Ovary (tissue), 3 donors: Measurements from ENCODE around the gene NPFF.

Source experiments
- EP300 ChIP-seq: sonication (generic); formaldehyde crosslinking; IDR thresholded peaks from one replicate; pipeline ENCODE4 v1.6.1; 2017; ENCODE audit warnings: antibody characterized with exemption
- POLR2A ChIP-seq: fragments of 450-650 bp; IDR thresholded peaks from one replicate; pipeline ENCODE4 v1.6.1; 2017; ENCODE audit warnings: antibody characterized with exemption, mild to moderate bottlenecking, moderate library complexity
- TF ChIP-seq, protein P1 (sequence below), 3 donors: fragments of 450-650 bp in 2 of 3; fragments of 200-600 bp in 1 of 3; IDR thresholded peaks; one replicate each; pipeline versions ENCODE4 v1.5.1 to v1.8.0; 2016 to 2022; ENCODE audit warnings: antibody characterized with exemption in 3 of 3, mild to moderate bottlenecking in 1 of 3
- donor health status: DM: no; HTN: no; CAD: no.

GRCh38 chr12:53506881-53507602 is at the start of gene NPFF:
- TF ChIP-seq EP300, result no peak
- TF ChIP-seq, protein P1, sequence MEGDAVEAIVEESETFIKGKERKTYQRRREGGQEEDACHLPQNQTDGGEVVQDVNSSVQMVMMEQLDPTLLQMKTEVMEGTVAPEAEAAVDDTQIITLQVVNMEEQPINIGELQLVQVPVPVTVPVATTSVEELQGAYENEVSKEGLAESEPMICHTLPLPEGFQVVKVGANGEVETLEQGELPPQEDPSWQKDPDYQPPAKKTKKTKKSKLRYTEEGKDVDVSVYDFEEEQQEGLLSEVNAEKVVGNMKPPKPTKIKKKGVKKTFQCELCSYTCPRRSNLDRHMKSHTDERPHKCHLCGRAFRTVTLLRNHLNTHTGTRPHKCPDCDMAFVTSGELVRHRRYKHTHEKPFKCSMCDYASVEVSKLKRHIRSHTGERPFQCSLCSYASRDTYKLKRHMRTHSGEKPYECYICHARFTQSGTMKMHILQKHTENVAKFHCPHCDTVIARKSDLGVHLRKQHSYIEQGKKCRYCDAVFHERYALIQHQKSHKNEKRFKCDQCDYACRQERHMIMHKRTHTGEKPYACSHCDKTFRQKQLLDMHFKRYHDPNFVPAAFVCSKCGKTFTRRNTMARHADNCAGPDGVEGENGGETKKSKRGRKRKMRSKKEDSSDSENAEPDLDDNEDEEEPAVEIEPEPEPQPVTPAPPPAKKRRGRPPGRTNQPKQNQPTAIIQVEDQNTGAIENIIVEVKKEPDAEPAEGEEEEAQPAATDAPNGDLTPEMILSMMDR (IDR thresholded peaks at IDR 0.05), result no peak
- no peak for TF ChIP-seq POLR2A
